HG03460 (cell line): ENCODE data around the gene HOXA11.

Source experiments
- ATAC-seq: cut with Tn5 transposase; IDR thresholded peaks from one replicate; pipeline ENCODE4 v1.9.1; 2021; ENCODE audit not compliant: unreplicated experiment

Gene HOXA11

GRCh38 chr7:27138472-27138871 lies 46.6 kb downstream of the HOXA11 start:
- no peak for ATAC-seq

GRCh38 chr7:27137640-27138315 lies 47.3 kb downstream of the HOXA11 start:
- ATAC-seq: no peak

DNA sequence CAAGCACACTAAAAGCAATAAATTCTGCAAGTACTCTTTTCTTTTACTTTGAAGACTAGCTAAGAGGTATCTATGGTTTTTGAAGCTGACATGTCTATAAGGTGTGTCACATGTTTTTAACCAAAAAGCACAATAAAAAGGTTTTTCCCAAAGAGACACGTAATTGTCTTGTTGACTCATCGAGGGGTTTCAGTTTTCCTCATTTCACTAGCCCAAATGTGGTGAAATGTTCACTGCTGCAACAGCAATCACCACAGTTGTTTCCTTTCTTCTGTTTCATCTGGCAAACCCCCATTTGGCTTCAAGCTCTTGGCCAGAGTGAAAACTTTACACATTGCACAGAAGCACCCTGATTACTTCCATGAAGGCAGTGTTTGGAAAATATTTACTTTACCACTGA lies 50.6 kb downstream of the HOXA11 start:
- ATAC-seq: no peak

DNA sequence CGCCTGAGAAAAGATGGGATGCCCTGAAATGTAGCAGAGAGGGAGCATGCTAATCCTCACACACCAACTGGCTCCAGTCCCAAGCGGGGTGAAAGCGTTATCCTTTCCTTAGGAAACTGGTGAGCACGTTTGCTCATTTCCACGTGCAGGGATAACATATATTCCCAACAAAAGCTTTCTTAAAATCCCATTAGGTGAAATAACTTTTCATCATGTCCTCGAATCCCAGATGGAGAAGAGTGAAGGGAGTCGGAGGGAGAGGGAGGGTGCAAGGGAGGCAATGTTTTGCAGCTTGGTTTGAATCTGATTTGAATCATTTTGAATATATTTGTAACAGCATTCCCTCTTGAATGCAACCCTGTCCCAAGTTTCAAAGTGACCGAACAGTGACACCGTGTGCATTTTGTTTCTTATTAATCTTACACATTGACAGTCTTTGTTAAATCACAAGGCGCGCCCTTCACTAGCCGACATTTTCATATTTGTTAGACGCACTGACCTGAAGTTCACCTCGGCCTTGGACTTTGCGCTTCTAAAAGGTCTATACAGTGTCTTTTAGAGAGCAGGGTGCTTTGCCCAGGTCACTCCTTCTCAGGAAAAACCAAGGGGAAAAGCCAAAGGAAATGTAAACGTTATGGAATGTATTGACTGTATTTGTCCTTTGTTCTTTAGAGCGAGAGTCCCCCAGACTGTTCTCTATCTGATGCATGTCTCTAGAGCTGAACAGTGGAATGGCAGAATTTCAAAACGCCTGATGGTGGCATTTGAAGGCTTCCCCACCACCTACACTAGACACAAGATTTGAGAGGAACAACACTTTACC lies 51.4 kb downstream of the HOXA11 start:
- ATAC-seq: no peak

DNA sequence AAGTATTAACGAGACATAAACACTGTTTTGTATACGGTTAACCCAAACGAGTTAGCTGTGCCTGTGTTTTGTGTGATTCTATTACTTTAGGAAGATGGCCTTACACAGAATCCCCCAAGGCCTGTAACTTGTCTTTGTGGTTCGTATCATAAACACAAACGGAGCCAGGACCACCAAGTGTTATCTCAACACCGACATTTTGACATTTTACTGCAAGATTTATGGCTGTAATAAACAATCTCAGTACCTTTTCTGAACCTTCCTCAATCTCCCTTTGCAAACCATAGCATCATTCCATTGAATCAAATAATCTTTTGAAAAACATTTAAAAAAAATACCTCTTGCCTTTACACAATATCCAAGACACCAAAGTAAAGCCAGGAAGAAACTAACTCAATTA lies 52.1 kb downstream of the HOXA11 start:
- no peak for ATAC-seq

GRCh38 chr7:27132214-27132613 lies 52.8 kb downstream of the HOXA11 start:
- ATAC-seq: no peak

- ATAC-seq: no peak
These were observed 53.6 kb downstream of the HOXA11 start for GRCh38 chr7:27131390-27131819.
